HG02981 (cell line): Measurements from ENCODE around the gene BCAN.
"Not testable (repeated sequence)": the region's sequence is repeated elsewhere in the genome, so short reads cannot be mapped to it uniquely, and the experiment has no call there.

Source experiments
- ATAC-seq: cut with Tn5 transposase; IDR thresholded peaks from one replicate; pipeline ENCODE4 v1.9.1; 2021; ENCODE audit warnings: mild to moderate bottlenecking, moderate library complexity; ENCODE audit not compliant: unreplicated experiment

Gene BCAN

DNA sequence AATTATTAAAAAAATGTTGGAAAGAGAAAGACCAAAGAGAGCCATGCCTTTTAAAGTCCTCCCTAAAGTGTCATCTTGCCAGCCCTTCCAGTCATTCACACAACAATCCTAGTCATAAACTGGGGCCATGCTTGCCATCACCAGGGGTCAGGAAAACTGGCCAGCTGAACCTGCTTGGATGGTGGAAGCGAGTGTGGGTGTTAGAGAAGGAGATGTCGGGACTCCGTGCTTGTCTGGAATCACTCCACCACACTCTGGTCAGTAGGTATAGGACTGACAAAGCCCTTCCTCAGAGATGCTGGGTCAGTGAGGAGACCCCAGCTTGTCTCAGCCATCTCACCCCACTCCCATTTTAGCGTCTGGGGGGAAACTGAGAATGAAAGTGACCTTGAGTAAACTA, 26.0 kb upstream of the BCAN start:
- ATAC-seq, result no peak

DNA sequence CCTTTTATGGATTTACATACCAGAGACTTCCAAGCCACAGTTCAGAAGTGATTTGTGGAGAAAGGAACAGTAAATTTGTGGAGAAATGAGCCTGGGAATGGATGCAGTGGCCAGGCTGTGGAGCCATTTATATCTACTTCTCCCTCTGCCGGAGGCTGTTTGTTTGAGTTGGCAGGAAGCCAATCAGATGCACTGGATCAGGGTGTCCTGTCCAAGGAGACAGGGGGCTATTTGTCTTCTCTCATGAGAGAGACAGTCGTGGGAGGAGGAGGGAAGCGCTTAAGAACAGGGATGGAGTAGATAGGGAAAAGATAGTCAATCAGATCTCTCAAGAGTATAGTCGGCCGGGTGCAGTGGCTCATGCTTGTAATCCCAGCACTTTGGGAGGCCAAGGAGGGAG, 25.5 kb upstream of the BCAN start:
- ATAC-seq, result no peak

DNA sequence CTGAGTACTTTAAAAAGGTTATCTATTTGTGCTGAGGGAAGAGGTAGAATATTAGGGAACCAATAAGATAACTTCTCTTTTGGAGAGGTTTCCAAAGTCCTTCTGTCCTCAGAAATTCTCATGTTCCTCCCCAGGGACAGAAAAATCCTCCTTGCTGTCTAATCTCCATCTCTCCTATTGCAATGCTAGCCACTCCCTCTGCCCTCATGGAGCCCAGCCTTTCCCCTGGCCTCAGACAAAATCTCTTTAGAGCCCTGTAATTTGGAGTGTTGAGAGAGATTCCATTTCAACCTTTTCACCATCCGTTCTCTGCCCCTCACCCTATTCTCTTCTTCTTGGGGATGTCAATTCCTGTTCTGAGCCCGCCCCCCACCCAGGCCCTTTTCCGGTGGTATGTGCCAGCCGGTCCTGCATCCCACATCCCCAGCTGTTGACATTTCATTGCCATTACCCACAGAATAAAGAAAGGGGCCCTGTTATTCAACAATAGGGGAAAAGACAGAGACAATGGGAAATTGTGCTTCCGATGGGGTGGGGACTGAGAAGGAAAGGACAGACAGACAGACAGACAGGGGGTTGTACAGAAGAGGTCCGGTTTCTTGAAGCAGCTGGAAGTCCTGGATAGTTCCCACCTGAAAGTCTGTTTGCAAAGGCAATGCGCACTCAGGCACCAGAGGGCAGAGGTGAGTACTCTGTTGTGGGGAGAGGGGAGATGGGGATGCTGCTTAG, 22.9 kb upstream of the BCAN start, which contains the start of gene HAPLN2:
TSS of gene HAPLN2 (plus strand) at position 563 of the 729 bp plus-strand sequence. CDS start 4,076 bp downstream, outside the sequence.
- ATAC-seq, result no peak

DNA sequence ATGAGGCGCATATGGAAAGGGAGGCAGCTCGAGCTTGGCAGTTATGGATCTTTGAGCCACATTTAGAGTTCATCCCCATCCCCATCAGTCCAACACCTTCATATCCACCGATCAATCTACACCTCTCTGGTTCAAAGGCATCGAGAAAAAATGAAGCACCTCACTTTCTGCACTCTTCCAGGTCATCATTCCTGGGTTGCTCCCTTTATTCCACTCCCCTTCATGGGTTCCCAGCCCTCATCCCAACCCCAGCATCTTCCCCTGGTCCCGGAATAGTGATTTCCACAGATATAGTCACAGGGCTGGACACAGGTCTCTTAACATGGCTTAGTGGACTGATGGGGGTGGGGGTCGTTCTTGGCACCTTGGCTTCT, 22.3 kb upstream of the BCAN start:
- no peak for ATAC-seq

DNA sequence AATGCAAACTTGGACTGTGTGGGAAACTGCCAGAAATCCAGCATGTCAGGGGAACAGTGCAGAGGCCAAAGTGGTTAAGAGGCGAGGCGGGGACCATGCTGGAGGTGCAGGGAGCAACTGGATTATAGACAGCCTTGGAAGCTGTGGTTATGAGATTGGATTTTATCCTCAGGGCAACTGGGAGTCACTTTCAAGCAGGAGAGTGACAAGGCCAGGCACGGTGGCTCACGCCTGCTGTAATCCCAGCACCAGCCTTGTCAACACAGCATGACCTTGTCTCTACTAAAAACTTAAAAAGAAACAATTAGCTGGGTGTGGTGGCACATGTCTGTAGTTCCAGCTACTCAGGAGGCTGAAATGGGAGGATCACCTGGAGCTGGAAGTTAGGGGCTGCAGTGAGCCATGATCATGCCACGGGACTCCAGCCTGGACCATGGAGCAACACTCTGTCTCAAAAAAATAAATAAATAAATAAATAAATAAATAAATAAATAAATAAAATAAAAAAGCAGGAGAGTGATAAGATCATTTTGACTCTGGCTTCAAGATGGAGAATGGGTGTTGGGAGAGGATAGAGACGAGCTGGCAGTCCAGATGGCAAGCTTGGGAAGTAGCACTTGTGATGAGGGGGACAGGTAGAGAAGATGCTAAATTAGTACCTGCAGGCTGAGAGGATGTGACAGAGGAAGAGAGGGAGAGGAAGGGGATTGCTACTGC, 19.2 kb upstream of the BCAN start:
- ATAC-seq, result no peak

DNA sequence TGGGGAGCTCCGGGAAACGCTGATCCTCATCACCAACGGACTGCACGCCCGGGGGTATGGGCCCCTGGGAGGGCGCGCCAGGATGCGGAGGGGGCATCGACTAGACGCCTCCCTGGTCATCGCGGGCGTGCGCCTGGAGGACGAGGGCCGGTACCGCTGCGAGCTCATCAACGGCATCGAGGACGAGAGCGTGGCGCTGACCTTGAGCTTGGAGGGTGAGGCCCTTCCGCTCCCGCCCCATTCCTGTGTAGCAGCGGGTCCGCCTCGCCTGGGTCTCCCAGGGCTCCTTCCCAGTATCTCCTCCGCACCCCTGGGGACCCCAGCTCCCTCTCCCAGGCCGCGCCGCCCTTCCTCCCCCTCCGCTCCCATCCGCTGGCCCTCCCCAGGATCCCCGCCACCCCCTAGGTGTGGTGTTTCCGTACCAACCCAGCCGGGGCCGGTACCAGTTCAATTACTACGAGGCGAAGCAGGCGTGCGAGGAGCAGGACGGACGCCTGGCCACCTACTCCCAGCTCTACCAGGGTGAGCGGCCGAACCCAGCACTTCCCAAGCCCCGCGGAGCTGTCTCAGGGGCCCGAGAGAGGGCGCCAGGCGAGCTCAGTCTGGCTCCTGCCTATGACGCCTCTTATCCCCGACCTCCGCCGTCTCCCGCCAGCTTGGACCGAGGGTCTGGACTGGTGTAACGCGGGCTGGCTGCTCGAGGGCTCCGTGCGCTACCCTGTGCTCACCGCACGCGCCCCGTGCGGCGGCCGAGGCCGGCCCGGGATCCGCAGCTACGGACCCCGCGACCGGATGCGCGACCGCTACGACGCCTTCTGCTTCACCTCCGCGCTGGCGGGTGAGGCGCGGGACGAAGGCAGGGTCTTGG, 17.7 kb upstream of the BCAN start:
- ATAC-seq, result no peak

DNA sequence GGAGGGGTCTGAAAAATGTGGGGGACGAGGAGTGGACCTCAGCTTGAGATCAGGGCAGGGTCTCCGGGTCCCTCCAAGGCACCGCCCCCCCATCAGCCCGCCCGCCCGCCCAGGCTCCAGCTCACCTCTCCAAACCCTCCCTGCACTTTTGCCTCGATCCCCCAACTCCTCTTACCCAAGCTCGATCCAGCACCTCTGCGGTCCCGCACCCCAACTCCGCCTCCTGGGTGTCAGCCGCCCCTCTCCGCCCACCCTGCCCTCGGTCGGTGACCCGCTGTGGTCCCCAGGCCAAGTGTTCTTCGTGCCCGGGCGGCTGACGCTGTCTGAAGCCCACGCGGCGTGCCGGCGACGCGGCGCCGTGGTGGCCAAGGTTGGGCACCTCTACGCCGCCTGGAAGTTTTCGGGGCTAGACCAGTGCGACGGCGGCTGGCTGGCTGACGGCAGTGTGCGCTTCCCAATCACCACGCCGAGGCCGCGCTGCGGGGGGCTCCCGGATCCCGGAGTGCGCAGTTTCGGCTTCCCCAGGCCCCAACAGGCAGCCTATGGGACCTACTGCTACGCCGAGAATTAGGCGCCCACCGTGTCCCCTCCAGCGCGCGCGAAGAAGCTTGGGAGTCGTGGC, 17.0 kb upstream of the BCAN start:
- no peak for ATAC-seq

DNA sequence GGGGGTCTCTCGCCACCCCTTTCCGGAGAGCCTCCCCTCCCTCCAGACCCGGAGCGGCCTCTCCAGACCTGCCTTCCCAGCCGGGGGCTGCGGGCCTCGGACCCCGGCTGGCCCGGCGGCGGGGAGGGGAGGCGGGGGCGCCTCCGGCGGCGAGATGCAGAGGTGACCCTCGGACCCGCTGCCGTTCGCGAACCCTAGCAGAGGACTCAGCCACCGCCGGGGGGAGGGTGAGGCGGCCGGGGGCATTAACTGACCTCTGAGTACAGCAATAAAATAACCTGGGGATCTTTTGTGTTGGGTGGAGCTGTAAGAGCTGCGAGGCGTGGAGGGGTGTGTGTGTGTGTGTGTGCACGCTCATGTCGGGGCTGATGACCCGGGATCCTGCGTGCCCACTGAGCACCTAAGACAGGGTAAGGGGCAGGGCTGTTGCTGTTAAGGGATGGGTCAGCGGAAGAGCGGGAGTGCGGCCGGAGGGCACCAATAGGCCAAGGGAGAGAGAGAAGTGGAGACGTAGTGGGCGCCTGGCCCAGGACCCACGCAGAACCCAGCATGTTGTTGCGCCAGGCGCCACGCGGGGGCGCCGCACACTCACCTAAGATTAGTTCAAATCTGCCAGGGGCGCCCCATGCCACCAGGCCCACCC, 16.4 kb upstream of the BCAN start:
- no peak for ATAC-seq

DNA sequence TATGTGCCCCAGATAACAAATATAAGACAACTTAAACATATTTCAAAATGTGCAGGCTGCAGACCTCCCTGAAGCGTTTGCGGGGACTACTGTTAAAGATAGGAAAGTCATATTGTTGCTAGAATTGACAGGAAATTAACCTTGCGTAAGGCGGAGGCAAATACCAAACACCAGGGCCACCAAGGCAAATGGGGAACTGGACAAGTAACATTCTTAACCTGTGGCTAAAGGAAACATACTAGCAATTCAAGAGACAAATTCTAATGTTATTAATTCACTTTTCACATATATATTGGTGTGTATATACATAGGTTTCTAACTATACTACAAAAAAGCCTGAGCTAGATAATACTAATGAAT, 15.9 kb upstream of the BCAN start:
- ATAC-seq, result no peak

DNA sequence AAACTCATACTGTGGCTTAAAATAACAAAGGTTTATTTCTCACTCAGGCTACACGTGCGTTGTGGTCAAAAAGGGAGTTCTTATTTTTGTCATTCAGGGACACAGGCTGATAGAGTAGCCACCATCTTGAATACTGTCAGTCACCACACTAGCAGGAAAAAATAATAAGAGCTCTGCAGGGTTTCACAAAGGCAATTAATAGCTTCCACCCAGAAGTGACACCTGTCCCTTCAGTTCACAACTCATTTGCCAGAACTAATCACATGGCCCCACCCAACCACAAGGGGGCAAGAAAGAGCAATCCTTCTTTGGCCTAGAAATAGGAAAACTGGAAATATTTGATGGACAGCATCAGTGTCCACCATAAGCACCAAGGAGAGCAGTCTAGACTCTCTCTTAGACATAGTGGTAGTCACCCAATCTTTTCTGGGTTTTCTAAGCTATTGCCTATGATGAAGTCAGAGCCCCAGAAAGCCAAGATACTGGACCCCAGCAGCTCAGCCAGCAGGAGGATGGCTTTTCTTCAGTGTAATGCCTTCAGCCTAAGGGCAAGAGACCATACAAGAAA, 14.5 kb upstream of the BCAN start:
- no peak for ATAC-seq

DNA sequence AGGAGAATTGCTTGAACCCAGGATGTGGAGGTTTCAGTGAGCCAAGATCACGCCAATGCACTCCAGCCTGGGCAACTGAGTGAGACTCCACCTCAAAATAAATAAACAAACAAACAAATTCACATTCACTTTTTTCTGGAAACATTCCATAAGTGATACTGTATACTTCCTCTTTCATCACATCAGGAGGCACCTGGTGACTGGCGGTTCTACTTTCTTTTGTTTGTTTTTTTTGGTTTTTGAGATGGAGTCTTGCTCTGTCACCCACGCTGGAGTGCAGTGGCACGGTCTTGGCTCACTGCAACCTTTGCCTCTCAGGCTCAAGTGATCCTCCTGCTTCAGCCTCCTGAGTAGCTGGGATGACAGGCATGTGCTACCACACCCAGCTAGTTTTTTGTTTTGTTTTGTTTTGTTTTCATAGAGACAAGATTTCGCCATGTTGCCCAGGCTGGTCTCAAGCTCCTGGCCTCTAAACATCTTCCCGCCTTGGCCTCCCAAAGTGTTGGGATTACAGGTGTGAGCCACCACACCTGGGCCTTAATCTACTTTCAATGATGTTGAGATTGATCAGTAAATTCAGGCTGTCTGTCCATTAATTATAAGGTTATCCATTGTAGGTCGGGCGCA, 12.0 kb upstream of the BCAN start:
- no peak for ATAC-seq

DNA sequence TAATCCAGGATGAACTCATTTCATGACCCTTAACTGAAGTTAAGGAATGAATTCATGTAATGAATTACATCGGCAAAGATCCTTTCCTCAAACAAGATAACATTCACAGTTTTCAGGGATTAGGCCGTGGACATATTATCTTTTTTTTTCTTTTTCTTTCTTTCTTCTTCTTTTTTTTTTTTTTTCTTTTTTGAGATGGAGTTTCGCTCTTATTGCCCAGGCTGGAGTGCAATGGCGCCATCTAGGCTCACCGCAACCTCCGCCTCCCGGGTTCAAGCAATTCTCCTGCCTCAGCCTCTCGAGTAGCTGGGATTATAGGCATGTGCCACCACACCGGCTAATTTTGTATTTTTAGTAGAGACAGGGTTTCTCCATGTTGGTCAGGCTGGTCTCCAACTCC, 10.8 kb upstream of the BCAN start:
- ATAC-seq, result not testable (repeated sequence)

DNA sequence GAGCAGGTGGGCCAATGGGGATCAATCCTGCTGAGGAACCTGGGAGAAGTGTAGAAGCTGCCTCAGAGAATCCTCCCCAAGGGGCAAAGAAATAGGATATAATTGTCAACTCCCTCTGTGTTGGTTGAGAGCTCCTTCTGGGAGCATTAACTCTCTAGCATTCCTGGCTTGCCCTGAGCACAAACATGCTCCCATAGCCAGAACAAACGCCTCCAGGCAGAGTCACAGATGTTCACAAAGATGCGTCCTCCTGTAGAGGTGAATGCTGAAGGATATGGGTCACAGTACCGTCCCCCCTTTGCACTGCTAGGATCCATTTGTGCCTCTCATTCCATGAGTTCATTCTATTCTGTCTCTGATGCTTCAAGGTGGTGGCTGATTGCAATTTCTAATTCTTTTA, 9.6 kb upstream of the BCAN start:
- ATAC-seq, result no peak

DNA sequence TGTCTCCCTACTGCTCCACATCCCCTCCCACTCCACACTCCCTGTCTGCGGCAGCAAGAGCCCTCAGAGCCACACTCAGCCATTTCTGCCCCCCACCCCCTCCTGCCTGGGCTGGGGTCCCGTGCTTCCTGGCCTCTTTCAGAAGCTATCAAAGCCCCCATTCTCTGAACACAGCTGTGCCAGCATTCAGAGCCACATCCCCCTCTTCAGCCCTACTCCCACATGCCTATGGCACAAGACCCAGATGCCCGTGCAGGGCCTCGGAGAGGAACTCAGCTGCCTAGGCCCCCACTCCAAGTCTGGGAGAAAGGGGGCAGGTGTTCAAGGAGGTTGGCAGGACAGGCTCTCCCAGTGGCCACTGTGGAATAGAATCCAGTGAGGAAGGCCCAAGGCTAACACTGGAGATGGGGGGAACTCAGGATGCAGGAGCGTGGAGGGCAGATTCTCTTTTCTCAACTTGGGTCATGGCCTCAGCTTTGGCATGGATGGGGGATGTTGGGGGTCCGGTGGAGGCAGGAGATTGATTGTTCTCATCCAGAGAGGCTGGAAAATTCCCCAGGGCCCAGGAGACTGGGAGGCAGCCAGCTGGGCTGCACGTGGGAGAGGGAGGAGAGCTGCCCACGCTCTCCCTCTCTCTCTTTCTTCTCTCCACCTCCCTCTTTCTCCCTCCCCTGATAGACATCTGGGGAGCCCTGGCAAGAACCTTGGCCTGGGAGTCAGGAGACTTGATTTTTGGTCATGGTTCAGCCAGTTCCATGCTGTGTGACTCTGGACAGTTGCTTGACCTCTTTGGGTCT, 3.5 kb upstream of the BCAN start:
- no peak for ATAC-seq

DNA sequence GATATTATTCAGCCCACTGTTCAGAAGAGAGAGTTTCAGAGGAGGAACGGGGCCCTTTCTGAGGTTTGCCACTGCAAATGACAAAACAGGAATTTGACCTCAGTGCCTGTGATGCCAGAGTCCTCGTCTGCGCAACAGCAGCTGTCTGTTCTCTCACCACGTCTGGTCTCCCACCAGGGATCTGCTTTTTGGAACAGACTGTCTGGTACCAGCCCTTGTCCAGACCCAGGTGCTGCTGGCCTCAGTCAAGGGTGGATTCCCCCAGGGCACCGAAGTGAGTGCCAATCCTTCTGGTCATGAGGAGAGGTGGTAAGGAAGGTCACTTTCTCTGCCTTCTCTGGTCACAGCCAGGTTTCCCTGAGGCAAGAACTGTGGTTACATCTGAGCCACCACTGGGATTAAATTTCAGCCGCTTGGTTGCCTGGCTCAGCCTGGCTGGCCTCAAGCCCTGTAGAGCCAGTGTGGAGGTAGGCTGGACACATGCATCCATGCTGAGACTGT, 2.3 kb upstream of the BCAN start:
- no peak for ATAC-seq

DNA sequence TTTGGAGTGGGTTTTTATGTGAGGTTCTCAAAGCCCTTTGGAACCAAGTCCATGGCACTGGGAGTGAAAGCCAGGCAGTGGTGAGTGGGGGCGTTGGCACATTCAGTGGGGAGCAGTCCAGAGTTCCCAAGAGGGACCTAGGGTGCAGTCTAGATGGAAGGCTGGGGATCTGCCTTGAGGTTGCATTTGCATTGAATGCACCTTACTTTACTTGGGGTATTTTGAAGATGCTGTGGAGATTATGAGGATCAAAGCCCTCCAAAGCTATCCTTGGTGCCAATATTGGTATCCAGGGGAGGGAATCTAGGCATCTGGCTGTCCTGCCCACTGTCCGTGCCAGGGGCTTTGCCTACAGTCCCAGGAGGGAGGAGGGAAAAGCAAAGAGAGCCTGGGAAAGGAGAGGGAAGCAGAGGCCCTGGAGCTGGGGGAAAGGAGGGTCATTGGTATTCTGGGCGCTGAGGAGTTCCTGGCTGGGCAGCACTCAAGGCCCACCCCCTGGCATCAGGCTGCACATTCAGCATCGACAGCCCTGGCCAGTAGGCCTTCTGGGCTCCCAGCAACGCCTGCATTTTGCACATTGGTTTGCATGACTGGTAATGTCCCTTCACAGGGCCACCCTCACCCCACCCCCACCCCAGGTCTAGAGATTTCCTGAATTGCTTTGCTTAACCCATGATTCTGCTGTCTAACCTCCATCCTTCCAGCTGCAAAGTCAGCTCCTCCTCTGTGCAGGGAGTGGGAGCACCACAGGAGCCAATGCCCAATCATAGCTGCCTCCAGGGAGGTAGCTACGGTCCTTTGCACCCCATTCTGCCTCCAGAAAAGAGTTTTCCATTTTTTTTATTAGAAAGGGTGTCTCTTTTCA, 843 bp upstream of the BCAN start:
- ATAC-seq, result no peak

DNA sequence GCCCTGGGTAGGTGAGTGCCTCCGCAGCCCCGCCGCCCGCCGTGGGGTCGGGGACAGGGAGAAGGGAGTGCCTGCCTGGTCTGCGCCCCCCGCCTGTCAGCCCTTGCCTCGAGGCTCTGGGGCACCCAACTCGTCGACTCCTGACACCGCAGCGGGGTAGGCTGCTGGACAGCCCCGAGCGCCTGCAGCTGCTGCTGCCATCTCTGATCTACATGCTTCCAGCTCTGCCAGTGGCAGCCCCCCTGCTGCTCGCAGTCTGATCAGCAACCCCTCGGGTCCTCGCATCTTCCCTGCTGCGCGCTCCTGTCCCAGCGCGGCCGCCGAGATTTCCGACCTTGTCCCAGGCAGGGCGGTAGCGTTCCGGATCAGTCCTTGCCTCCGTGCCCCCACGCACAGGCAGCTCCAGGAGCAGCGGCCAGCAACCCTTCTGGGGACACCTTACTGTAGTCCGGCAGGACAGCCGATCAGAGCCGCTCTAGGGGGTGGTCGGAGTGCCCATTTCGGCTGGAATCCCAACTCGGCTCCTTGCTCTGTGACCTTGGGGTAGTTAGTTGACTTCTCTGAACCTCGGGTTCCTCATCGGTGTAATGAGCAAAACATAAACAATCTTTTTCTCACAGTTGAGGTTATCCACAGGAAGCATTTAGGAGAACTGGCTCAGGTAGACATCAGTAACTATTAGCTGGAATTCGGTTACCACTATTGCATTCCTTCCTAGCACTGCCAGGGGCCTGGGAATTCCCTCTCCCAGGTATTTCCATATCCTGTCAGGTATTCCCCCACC, 540 bp downstream of the BCAN start:
- ATAC-seq, result no peak
